Retina (tissue), 1 donor: Measurements from ENCODE around the gene FRMD4B.

Experiments
- DNase-seq: peaks from one replicate; pipeline ENCODE4 v3.0.0-alpha.2; 2016

FRMD4B gene

GRCh38 chr3:69161587-69162307 is 224.1 kb downstream of the FRMD4B start:
- DNase-seq = peak; percentile 55

GRCh38 chr3:69160525-69160924 is 225.4 kb downstream of the FRMD4B start:
- DNase-seq = no peak

GRCh38 chr3:69160107-69160506 is 225.8 kb downstream of the FRMD4B start:
- no peak for DNase-seq

- no peak for DNase-seq
These were observed 236.3 kb downstream of the FRMD4B start for GRCh38 chr3:69149586-69149985.

DNA sequence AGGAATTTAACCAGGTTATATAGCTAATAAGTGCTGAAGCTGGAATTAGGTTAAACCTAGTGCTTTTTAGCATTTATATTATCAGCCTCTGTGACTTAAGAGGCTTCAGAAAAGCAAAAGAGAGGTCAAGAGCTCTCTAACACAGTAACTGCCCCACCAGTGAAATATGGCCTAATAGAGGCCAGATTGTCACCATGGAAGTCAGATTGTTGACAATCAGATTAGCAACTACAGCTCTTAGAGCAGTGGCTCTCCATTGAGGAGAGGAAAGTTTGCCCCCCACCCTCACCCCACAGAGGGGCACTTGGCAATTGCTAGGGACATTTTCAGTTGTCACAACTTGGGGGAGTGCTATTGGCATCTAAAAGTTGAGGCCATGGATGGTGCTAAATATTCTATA is 240.2 kb downstream of the FRMD4B start:
- DNase-seq = no peak

- peak; percentile 15 for DNase-seq
These were observed 241.2 kb downstream of the FRMD4B start for GRCh38 chr3:69144631-69145245.

GRCh38 chr3:69143612-69144011 is 242.3 kb downstream of the FRMD4B start:
- DNase-seq = no peak

GRCh38 chr3:69142797-69143454 is 243.0 kb downstream of the FRMD4B start:
- no peak for DNase-seq

DNA sequence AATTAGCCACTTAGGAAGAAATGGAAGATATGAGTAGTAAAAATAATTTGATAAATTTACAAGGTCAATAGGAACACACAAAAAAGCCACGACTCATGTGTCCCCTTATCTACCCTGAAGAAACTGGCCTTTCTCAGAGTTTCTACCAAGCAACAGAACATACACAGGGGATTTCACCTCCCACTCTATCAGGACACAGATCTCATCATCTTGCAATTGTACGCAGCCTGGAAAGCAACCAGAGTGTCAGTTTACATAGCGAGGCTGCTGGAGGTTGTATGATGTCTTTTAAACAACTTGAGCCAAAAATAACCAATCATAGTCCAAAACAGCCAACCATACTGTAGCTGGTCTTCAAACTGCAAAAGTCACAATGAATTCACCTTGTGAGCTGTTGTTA is 243.8 kb downstream of the FRMD4B start:
- no peak for DNase-seq

- no peak for DNase-seq
These were observed 244.6 kb downstream of the FRMD4B start for GRCh38 chr3:69141313-69141712.

DNA sequence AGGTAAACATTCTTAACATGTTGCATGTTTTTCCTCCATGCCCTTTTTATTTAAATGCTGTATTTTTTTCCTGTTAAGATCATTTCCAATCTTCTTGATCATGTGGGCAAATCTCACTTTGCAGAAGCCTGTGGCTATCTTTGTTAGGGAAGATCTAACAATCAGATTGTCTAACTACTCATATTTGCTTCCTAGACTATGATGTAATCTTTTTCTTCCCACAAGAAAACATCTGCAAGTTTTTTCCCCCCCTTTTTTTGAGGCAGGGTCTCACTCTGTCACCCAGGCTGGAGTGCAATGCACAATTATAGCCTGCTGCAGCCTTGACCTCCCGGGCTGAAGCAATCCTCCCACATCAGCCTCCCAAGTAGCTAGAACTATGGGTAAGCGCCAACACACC is 248.5 kb downstream of the FRMD4B start:
- no peak for DNase-seq

- DNase-seq = no peak
These were observed 248.9 kb downstream of the FRMD4B start for GRCh38 chr3:69137005-69137404.

DNA sequence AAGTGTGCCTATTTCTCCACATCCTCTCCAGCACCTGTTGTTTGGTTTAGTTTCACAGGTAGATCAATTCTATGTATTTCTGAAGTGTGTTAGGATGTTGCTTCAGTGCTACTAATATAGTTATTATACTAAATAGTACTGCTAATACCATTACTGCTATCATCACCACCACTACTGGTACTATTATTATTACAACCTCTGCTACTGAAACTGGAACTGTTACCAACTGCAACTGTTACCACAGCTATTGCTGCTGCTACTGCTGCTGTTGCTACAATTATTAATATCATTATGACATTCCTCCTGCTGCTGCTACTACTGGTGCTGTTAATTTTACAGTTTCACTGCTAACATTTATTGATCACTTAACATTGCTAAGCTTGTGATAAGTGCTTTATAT is 255.2 kb downstream of the FRMD4B start:
- DNase-seq = no peak

DNA sequence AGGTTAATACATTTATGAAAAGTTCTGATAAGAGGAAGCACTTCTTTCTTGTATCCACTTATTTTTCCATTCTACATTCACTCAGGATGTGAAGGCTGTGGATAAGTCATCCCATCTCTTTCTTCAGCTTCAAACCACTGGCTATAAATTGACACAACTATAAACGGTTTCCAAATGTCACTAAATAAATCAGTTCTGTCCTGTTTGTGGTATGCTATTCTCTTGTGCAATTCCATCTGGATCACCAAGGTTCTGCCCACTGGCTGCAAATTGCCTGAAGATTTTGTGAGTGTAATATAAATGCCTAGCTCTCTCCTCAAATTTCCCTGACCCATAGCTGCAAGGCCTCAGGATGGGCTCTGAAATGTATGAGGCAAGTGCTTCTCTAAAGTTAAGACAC is 256.4 kb downstream of the FRMD4B start:
- no peak for DNase-seq

- DNase-seq = no peak
These were observed 257.4 kb downstream of the FRMD4B start for GRCh38 chr3:69128509-69128908.

- DNase-seq = no peak
These were observed 258.9 kb downstream of the FRMD4B start for GRCh38 chr3:69126999-69127398.

- DNase-seq = no peak
These were observed 259.7 kb downstream of the FRMD4B start for GRCh38 chr3:69126216-69126615.

DNA sequence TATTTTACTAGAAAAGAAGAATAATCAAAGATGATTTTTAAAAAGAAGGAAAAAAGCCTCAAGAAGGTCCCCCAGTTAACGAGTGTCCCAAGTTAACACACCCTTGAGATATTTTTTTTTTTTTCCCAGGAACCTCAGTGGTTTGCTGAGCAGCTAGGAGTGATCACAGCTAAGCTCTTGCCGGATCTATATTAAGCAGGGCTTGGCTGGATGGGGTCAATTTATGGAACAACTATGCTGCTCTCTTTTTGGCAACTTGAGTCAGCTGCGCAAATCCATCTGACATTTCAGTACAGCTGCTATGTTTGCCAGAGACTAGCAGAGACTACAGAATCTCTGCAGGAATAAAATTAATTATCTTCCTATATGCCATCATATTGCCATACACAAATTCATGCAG is 263.5 kb downstream of the FRMD4B start, which contains the start of gene LMOD3:
Gene LMOD3 (minus strand): TSS at position 193 of the 400 bp plus-strand sequence. CDS start 209 bp downstream, outside the sequence.
- DNase-seq = no peak

DNA sequence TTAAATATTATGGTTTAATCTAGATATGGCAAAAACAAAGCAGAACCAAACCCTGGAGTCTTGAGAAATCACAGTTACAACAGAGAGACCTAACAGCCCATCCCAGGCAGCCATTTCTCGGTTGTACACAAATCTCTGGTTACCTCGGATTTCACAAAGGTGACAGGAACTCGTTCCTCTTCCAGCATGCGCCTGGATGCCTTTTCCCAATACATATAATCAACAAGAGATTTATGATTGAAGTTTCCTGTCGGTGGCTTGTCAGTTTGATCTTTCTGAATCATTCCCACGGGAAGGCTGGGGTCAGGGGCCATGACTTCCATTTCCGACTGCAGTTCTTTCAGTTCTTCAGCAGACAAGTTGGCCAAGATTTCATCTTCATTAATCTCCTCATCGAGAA is 263.9 kb downstream of the FRMD4B start:
- peak; percentile 13 for DNase-seq

DNA sequence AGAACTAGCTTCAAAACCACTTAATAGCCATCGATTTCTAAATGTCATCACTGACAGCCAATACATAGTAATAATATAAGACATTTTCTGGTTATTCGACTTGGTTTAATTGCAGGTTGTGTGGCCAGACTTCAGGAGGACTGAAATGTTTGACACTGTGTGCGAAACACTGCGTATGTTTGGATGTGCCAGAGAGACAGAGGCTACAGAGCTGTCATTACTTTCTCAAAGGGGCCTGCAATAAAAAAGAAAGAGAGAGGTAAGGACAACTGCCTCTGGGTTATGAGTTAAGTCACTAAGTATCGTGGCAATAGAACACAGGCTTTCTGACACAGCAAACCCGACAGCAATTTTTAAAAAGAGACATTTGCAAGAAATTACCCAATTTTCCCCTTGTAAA is 264.4 kb downstream of the FRMD4B start:
- DNase-seq = no peak

GRCh38 chr3:69120879-69121464 is 264.9 kb downstream of the FRMD4B start:
- peak; percentile 65 for DNase-seq
